Activated CD4-positive, alpha-beta T cell treated with anti-CD3 and anti-CD28 coated beads, Interleukin-2, Interleukin-4, amounts not matched to agents 100 ng/mL and 50 ng/mL, durations not matched to agents 16 hours and 8 hours (primary cell): ENCODE results near the gene MIPOL1.

Source experiments
- DNase-seq: peaks from one replicate; pipeline ENCODE4 v3.0.0-alpha.2; 2020; ENCODE audit warnings: low spot score

The MIPOL1 gene

GRCh38 chr14:37587131-37587803 lies 389.5 kb downstream of the MIPOL1 start:
- no peak for DNase-seq

- DNase-seq, result no peak
These were observed 390.3 kb downstream of the MIPOL1 start for GRCh38 chr14:37587881-37588666.

GRCh38 chr14:37588667-37588955 lies 390.9 kb downstream of the MIPOL1 start:
- no peak for DNase-seq

GRCh38 chr14:37588956-37589714 lies 391.4 kb downstream of the MIPOL1 start:
- no peak for DNase-seq

GRCh38 chr14:37589715-37590427 lies 392.1 kb downstream of the MIPOL1 start:
- no peak for DNase-seq

GRCh38 chr14:37590428-37591139 lies 392.8 kb downstream of the MIPOL1 start:
- no peak for DNase-seq

- no peak for DNase-seq
These were observed 393.7 kb downstream of the MIPOL1 start for GRCh38 chr14:37591311-37591940.

GRCh38 chr14:37591941-37592481 lies 394.3 kb downstream of the MIPOL1 start:
- no peak for DNase-seq

- no peak for DNase-seq
These were observed 395.0 kb downstream of the MIPOL1 start for GRCh38 chr14:37592482-37593408.

GRCh38 chr14:37593511-37594237 lies 395.9 kb downstream of the MIPOL1 start:
- DNase-seq, result no peak

- DNase-seq, result peak; percentile 59
These were observed 396.7 kb downstream of the MIPOL1 start for GRCh38 chr14:37594238-37594970.

GRCh38 chr14:37594971-37595808 lies 397.5 kb downstream of the MIPOL1 start, which contains the start of the genes FOXA1 and TTC6:
TSS of gene FOXA1 (minus strand) at chr14:37595249. CDS start at chr14:37594972, 277 bp downstream.
TSS of gene TTC6 (plus strand) at chr14:37595629. CDS start at chr14:37622065, 26,436 bp downstream.
- DNase-seq, result no peak

GRCh38 chr14:37595809-37596621 lies 398.3 kb downstream of the MIPOL1 start:
- DNase-seq, result peak; percentile 70

GRCh38 chr14:37596790-37597472 lies 399.2 kb downstream of the MIPOL1 start:
- DNase-seq, result no peak

GRCh38 chr14:37597538-37597913 lies 399.8 kb downstream of the MIPOL1 start:
- DNase-seq, result no peak
